ENCODE results near the gene STUB1.

The STUB1 gene

GRCh38 chr16:724188-725040 lies 44.2 kb downstream of the STUB1 start:
- no peak for DNase-seq (ENCODE audit: low read depth, low spot score)

- DNase-seq (ENCODE audit: low read depth, low spot score): no peak
Measured at GRCh38 chr16:725041-725376, 44.8 kb downstream of the STUB1 start.

GRCh38 chr16:725463-726187 lies 45.4 kb downstream of the STUB1 start:
- DNase-seq (ENCODE audit: low read depth, low spot score): no peak

GRCh38 chr16:726188-726437 lies 45.9 kb downstream of the STUB1 start:
- DNase-seq (ENCODE audit: low read depth, low spot score): no peak

GRCh38 chr16:726438-727290 lies 46.5 kb downstream of the STUB1 start, which contains the start of the genes CCDC78 and HAGHL:
TSS of gene CCDC78 (minus strand) at chr16:726443. CDS start at chr16:726367, 76 bp downstream.
TSS of gene HAGHL (plus strand) at chr16:727106. CDS start at chr16:727510, 404 bp downstream.
- no peak for DNase-seq (ENCODE audit: low read depth, low spot score)

GRCh38 chr16:727291-727977 lies 47.2 kb downstream of the STUB1 start:
- DNase-seq (ENCODE audit: low read depth, low spot score): no peak

GRCh38 chr16:728131-728889 lies 48.1 kb downstream of the STUB1 start:
- no peak for DNase-seq (ENCODE audit: low read depth, low spot score)

GRCh38 chr16:728890-729744 lies 48.9 kb downstream of the STUB1 start:
- DNase-seq (ENCODE audit: low read depth, low spot score): no peak

GRCh38 chr16:729768-730665 lies 49.8 kb downstream of the STUB1 start:
- no peak for DNase-seq (ENCODE audit: low read depth, low spot score)

- DNase-seq (ENCODE audit: low read depth, low spot score): no peak
Measured at GRCh38 chr16:730666-731509, 50.7 kb downstream of the STUB1 start.

GRCh38 chr16:732332-732731 lies 52.1 kb downstream of the STUB1 start:
- DNase-seq (ENCODE audit: low read depth, low spot score): no peak

All from iPS DF 19.7 (cell line).